HEK293 (cell line): ENCODE data around the gene TTBK1.

Experiments used
- HOXC10 ChIP-seq: sonication (generic); formaldehyde crosslinking; IDR thresholded peaks from 2 replicates; pipeline ENCODE4 v1.8.1; 2023; ENCODE audit warnings: mild to moderate bottlenecking, missing genetic modification reagents
- IKZF3 ChIP-seq: fragments of 450-650 bp; IDR thresholded peaks from 2 replicates; pipeline ENCODE4 v1.5.0; 2018; ENCODE audit warnings: missing biosample characterization, mild to moderate bottlenecking, missing genetic modification characterization, moderate library complexity
- ZBTB17 ChIP-seq: fragments of 450-650 bp; formaldehyde crosslinking; IDR thresholded peaks from 2 replicates; pipeline ENCODE4 v1.5.1; 2016; ENCODE audit warnings: missing biosample characterization, missing genetic modification characterization
- ZNF239 ChIP-seq: fragments of 450-650 bp; formaldehyde crosslinking; IDR thresholded peaks from 2 replicates; pipeline ENCODE4 v1.5.1; 2016; ENCODE audit warnings: missing biosample characterization, missing genetic modification characterization
- ZNF433 ChIP-seq: fragments of 450-650 bp; formaldehyde crosslinking; IDR thresholded peaks from 2 replicates; pipeline ENCODE4 v1.5.1; 2016; ENCODE audit warnings: missing biosample characterization, missing genetic modification characterization, low read depth
- ZNF560 ChIP-seq: fragments of 450-650 bp; formaldehyde crosslinking; IDR thresholded peaks from 2 replicates; pipeline ENCODE4 v1.5.1; 2017; ENCODE audit warnings: missing biosample characterization, missing genetic modification characterization, borderline replicate concordance
- ZNF596 ChIP-seq: fragments of 450-650 bp; IDR thresholded peaks from 2 replicates; pipeline ENCODE4 v1.5.0; 2018; ENCODE audit warnings: missing biosample characterization, mild to moderate bottlenecking, missing genetic modification characterization, moderate library complexity
- ZNF624 ChIP-seq: fragments of 450-650 bp; formaldehyde crosslinking; IDR thresholded peaks from 2 replicates; pipeline ENCODE4 v1.5.1; 2017; ENCODE audit warnings: missing biosample characterization, missing genetic modification characterization
- TF ChIP-seq, protein P1 (sequence below): fragments of 450-650 bp; formaldehyde crosslinking; IDR thresholded peaks from 2 replicates; pipeline ENCODE4 v1.5.1; 2016; ENCODE audit warnings: missing biosample characterization, missing genetic modification characterization
- TF ChIP-seq, protein P2 (sequence below): fragments of 450-650 bp; formaldehyde crosslinking; IDR thresholded peaks from 2 replicates; pipeline ENCODE4 v1.5.1; 2016; ENCODE audit warnings: missing biosample characterization, missing genetic modification characterization, borderline replicate concordance
- TF ChIP-seq, protein P3 (sequence below): fragments of 450-650 bp; formaldehyde crosslinking; IDR thresholded peaks from 2 replicates; pipeline ENCODE4 v1.5.1; 2016; ENCODE audit warnings: missing biosample characterization, missing genetic modification characterization
- TF ChIP-seq, protein P4 (sequence below): fragments of 450-650 bp; formaldehyde crosslinking; IDR thresholded peaks from 2 replicates; pipeline ENCODE4 v1.5.1; 2016; ENCODE audit warnings: missing biosample characterization, missing genetic modification characterization
- TF ChIP-seq, protein P5 (sequence below): fragments of 450-650 bp; formaldehyde crosslinking; IDR thresholded peaks from 2 replicates; pipeline ENCODE4 v1.5.1; 2017; ENCODE audit warnings: missing biosample characterization, missing genetic modification characterization

The TTBK1 gene

DNA sequence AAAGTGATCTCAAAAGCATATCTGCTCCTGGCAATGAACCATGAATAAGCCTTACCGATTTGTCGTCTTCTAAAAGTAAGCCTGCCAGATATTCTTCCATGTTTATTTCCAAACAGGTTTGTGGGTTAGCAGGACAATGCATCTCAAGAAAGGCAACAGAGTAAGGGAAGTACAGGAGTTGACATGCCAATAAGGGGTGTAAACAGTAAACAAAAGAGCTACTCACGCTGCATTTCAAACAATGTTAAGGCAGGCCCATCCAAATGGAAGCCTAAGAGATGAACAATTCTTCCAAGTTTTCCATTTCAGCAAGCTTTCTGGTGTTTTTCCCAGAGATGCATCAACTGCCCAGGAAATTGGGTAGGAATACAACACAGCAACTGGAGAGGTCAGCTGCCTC is 93.1 kb downstream of the TTBK1 start (continued):
- TF ChIP-seq, protein P1, sequence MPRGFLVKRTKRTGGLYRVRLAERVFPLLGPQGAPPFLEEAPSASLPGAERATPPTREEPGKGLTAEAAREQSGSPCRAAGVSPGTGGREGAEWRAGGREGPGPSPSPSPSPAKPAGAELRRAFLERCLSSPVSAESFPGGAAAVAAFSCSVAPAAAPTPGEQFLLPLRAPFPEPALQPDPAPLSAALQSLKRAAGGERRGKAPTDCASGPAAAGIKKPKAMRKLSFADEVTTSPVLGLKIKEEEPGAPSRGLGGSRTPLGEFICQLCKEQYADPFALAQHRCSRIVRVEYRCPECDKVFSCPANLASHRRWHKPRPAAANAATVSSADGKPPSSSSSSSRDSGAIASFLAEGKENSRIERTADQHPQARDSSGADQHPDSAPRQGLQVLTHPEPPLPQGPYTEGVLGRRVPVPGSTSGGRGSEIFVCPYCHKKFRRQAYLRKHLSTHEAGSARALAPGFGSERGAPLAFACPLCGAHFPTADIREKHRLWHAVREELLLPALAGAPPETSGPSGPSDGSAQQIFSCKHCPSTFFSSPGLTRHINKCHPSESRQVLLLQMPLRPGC = no peak
- TF ChIP-seq ZNF596 (tag by site-specific recombination) = no peak
- TF ChIP-seq, protein P2, sequence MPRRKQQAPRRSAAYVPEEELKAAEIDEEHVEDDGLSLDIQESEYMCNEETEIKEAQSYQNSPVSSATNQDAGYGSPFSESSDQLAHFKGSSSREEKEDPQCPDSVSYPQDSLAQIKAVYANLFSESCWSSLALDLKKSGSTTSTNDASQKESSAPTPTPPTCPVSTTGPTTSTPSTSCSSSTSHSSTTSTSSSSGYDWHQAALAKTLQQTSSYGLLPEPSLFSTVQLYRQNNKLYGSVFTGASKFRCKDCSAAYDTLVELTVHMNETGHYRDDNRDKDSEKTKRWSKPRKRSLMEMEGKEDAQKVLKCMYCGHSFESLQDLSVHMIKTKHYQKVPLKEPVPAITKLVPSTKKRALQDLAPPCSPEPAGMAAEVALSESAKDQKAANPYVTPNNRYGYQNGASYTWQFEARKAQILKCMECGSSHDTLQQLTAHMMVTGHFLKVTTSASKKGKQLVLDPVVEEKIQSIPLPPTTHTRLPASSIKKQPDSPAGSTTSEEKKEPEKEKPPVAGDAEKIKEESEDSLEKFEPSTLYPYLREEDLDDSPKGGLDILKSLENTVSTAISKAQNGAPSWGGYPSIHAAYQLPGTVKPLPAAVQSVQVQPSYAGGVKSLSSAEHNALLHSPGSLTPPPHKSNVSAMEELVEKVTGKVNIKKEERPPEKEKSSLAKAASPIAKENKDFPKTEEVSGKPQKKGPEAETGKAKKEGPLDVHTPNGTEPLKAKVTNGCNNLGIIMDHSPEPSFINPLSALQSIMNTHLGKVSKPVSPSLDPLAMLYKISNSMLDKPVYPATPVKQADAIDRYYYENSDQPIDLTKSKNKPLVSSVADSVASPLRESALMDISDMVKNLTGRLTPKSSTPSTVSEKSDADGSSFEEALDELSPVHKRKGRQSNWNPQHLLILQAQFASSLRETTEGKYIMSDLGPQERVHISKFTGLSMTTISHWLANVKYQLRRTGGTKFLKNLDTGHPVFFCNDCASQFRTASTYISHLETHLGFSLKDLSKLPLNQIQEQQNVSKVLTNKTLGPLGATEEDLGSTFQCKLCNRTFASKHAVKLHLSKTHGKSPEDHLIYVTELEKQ = no peak
- TF ChIP-seq ZNF560 (tag by site-specific recombination) = no peak
- TF ChIP-seq IKZF3 (tag by site-specific recombination) = no peak
- TF ChIP-seq ZNF239 = no peak
- no peak for TF ChIP-seq ZNF624 (tag by site-specific recombination)
- no peak for TF ChIP-seq HOXC10 (CRISPR knock-in tag)
- TF ChIP-seq, protein P3, sequence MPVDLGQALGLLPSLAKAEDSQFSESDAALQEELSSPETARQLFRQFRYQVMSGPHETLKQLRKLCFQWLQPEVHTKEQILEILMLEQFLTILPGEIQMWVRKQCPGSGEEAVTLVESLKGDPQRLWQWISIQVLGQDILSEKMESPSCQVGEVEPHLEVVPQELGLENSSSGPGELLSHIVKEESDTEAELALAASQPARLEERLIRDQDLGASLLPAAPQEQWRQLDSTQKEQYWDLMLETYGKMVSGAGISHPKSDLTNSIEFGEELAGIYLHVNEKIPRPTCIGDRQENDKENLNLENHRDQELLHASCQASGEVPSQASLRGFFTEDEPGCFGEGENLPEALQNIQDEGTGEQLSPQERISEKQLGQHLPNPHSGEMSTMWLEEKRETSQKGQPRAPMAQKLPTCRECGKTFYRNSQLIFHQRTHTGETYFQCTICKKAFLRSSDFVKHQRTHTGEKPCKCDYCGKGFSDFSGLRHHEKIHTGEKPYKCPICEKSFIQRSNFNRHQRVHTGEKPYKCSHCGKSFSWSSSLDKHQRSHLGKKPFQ (tag by site-specific recombination) = no peak
- TF ChIP-seq ZNF433 (tag by site-specific recombination) = no peak
- TF ChIP-seq, protein P4, sequence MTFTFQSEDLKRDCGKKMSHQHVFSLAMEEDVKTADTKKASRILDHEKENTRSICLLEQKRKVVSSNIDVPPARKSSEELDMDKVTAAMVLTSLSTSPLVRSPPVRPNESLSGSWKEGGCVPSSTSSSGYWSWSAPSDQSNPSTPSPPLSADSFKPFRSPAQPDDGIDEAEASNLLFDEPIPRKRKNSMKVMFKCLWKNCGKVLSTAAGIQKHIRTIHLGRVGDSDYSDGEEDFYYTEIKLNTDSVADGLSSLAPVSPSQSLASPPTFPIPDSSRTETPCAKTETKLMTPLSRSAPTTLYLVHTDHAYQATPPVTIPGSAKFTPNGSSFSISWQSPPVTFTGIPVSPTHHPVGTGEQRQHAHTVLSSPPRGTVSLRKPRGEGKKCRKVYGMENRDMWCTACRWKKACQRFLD (tag by site-specific recombination) = no peak
- no peak for TF ChIP-seq ZBTB17 (tag by site-specific recombination)
- TF ChIP-seq, protein P5, sequence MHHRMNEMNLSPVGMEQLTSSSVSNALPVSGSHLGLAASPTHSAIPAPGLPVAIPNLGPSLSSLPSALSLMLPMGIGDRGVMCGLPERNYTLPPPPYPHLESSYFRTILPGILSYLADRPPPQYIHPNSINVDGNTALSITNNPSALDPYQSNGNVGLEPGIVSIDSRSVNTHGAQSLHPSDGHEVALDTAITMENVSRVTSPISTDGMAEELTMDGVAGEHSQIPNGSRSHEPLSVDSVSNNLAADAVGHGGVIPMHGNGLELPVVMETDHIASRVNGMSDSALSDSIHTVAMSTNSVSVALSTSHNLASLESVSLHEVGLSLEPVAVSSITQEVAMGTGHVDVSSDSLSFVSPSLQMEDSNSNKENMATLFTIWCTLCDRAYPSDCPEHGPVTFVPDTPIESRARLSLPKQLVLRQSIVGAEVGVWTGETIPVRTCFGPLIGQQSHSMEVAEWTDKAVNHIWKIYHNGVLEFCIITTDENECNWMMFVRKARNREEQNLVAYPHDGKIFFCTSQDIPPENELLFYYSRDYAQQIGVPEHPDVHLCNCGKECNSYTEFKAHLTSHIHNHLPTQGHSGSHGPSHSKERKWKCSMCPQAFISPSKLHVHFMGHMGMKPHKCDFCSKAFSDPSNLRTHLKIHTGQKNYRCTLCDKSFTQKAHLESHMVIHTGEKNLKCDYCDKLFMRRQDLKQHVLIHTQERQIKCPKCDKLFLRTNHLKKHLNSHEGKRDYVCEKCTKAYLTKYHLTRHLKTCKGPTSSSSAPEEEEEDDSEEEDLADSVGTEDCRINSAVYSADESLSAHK (tag by site-specific recombination) = no peak
- TF ChIP-seq, all 188 proteins: peak for 0
